Left lobe of liver (tissue), 2 donors: ENCODE measurements around the gene TBCE. TPM values are rescaled to one million over a fixed set of nuclear protein-coding genes. Genes with fewer than 3 reads are reported as not detected.
"Not testable (repeated sequence)": the region's sequence is repeated elsewhere in the genome, so short reads cannot be mapped to it uniquely, and the experiment has no call there.

ENCODE experiments used
- ATAC-seq: fragments of 200-7000 bp; cut with Tn5 transposase; one replicate; pipeline ENCODE4 v1.9.1; 2020; ENCODE audit warnings: mild to moderate bottlenecking, moderate library complexity
- DNase-seq: peaks from one replicate; pipeline ENCODE4 v3.0.0-alpha.2; 2020; ENCODE audit warnings: low spot score
- total RNA-seq: library from RNA; stranded (reverse); gene quantifications from one replicate; pipeline ENCODE4 v1.2.1, GENCODE V29; 2021
- donor health status: DM: no; HTN: no; CAD: no; lungs with moderate emphysema.
- donor health status: DM: no; HTN: yes; CAD: no.

TBCE gene
- total RNA-seq, 1 donor from 2014 or later, result 13.6 TPM

GRCh38 chr1:235448616-235449015 lies 81.4 kb downstream of the TBCE start:
- no peak for DNase-seq
- ATAC-seq, result no peak

- ATAC-seq (no peak), DNase-seq (no peak)
Observed at GRCh38 chr1:235450433-235450832, 83.2 kb downstream of the TBCE start.

- ATAC-seq, result no peak
Observed at GRCh38 chr1:235450886-235451483, 83.8 kb downstream of the TBCE start.

GRCh38 chr1:235454021-235454420 lies 86.8 kb downstream of the TBCE start:
- ATAC-seq, result no peak

More at GRCh38 chr1:235450886-235451483, 83.8 kb downstream of the TBCE start:
- no peak for DNase-seq

GRCh38 chr1:235455097-235455496 lies 87.9 kb downstream of the TBCE start:
- no peak for ATAC-seq
- no peak for DNase-seq

More at GRCh38 chr1:235454021-235454420, 86.8 kb downstream of the TBCE start:
- DNase-seq, result no peak

- DNase-seq, result no peak
- no peak for ATAC-seq
Observed at GRCh38 chr1:235455823-235456222, 88.6 kb downstream of the TBCE start.

GRCh38 chr1:235457856-235458255 lies 90.6 kb downstream of the TBCE start:
- not testable (repeated sequence) for DNase-seq, ATAC-seq

GRCh38 chr1:235460770-235461169 lies 93.5 kb downstream of the TBCE start:
- ATAC-seq (no peak), DNase-seq (no peak)

- ATAC-seq (no peak), DNase-seq (no peak)
Observed at GRCh38 chr1:235461954-235462353, 94.7 kb downstream of the TBCE start.

- ATAC-seq, DNase-seq: not testable (repeated sequence)
Observed at GRCh38 chr1:235462832-235463231, 95.6 kb downstream of the TBCE start.

GRCh38 chr1:235465066-235465465 lies 97.8 kb downstream of the TBCE start:
- no peak for ATAC-seq
- DNase-seq, result no peak

- ATAC-seq, result no peak
- no peak for DNase-seq
Observed at GRCh38 chr1:235468004-235468403, 100.8 kb downstream of the TBCE start.

- no peak for DNase-seq
- ATAC-seq, result no peak
Observed at GRCh38 chr1:235468970-235469369, 101.7 kb downstream of the TBCE start.

GRCh38 chr1:235469897-235470296 lies 102.7 kb downstream of the TBCE start:
- ATAC-seq, result not testable (repeated sequence)

GRCh38 chr1:235470741-235471439 lies 103.7 kb downstream of the TBCE start:
- no peak for DNase-seq
- no peak for ATAC-seq

More at GRCh38 chr1:235469897-235470296, 102.7 kb downstream of the TBCE start:
- not testable (repeated sequence) for DNase-seq

GRCh38 chr1:235473806-235474205 lies 106.6 kb downstream of the TBCE start:
- no peak for ATAC-seq

GRCh38 chr1:235483090-235483489 lies 115.9 kb downstream of the TBCE start:
- DNase-seq (no peak), ATAC-seq (no peak)

More at GRCh38 chr1:235473806-235474205, 106.6 kb downstream of the TBCE start:
- no peak for DNase-seq

- no peak for DNase-seq
- no peak for ATAC-seq
Observed at GRCh38 chr1:235485558-235485957, 118.3 kb downstream of the TBCE start.

GRCh38 chr1:235486321-235486720 lies 119.1 kb downstream of the TBCE start:
- ATAC-seq (no peak), DNase-seq (no peak)

- DNase-seq (no peak), ATAC-seq (no peak)
Observed at GRCh38 chr1:235491644-235492043, 124.4 kb downstream of the TBCE start.

- ATAC-seq (no peak), DNase-seq (no peak)
Observed at GRCh38 chr1:235494531-235494930, 127.3 kb downstream of the TBCE start.

GRCh38 chr1:235495030-235495429 lies 127.8 kb downstream of the TBCE start:
- DNase-seq (no peak), ATAC-seq (no peak)
